Epidermal melanocyte (primary cell): ENCODE results near the gene HIBCH.
"Not testable (repeated sequence)": the region's sequence is repeated elsewhere in the genome, so short reads cannot be mapped to it uniquely, and the experiment has no call there.

Experiments
- DNase-seq: peaks from one replicate; pipeline ENCODE4 v3.0.0; 2011; ENCODE audit warnings: low spot score; ENCODE audit not compliant: insufficient read length

Gene HIBCH

GRCh38 chr2:190308031-190308430 lies 11.6 kb downstream of the HIBCH start:
- DNase-seq = no peak

- DNase-seq = no peak
These were observed 15.2 kb downstream of the HIBCH start for GRCh38 chr2:190304404-190304803.

- no peak for DNase-seq
These were observed 16.0 kb downstream of the HIBCH start for GRCh38 chr2:190303647-190304046.

- DNase-seq = no peak
These were observed 17.6 kb downstream of the HIBCH start for GRCh38 chr2:190302052-190302451.

- no peak for DNase-seq
These were observed 18.6 kb downstream of the HIBCH start for GRCh38 chr2:190301032-190301431.

GRCh38 chr2:190297880-190298279 lies 21.7 kb downstream of the HIBCH start:
- not testable (repeated sequence) for DNase-seq

GRCh38 chr2:190283783-190284182 lies 35.8 kb downstream of the HIBCH start:
- DNase-seq = no peak

GRCh38 chr2:190280565-190281350 lies 38.9 kb downstream of the HIBCH start:
- DNase-seq = no peak

- not testable (repeated sequence) for DNase-seq
These were observed 40.1 kb downstream of the HIBCH start for GRCh38 chr2:190279256-190280134.

GRCh38 chr2:190277234-190278112 lies 42.2 kb downstream of the HIBCH start:
- no peak for DNase-seq

- DNase-seq = no peak
These were observed 47.2 kb downstream of the HIBCH start for GRCh38 chr2:190272457-190272842.

GRCh38 chr2:190271783-190272456 lies 47.7 kb downstream of the HIBCH start:
- no peak for DNase-seq

- no peak for DNase-seq
These were observed 49.3 kb downstream of the HIBCH start for GRCh38 chr2:190270298-190270697.

- DNase-seq = not testable (repeated sequence)
These were observed 49.9 kb downstream of the HIBCH start for GRCh38 chr2:190269699-190270098.

GRCh38 chr2:190267302-190267701 lies 52.3 kb downstream of the HIBCH start:
- DNase-seq = no peak

- no peak for DNase-seq
These were observed 53.3 kb downstream of the HIBCH start for GRCh38 chr2:190266314-190266713.

- no peak for DNase-seq
These were observed 57.8 kb downstream of the HIBCH start for GRCh38 chr2:190261851-190262250.

GRCh38 chr2:190256087-190256486 lies 63.5 kb downstream of the HIBCH start:
- DNase-seq = no peak

GRCh38 chr2:190255676-190256075 lies 64.0 kb downstream of the HIBCH start:
- no peak for DNase-seq

GRCh38 chr2:190254063-190254850 lies 65.4 kb downstream of the HIBCH start:
- DNase-seq = no peak
